Measurements from ENCODE around the gene FRMD6.
"Not testable (repeated sequence)": the region's sequence is repeated elsewhere in the genome, so short reads cannot be mapped to it uniquely, and the experiment has no call there.

The FRMD6 gene

DNA sequence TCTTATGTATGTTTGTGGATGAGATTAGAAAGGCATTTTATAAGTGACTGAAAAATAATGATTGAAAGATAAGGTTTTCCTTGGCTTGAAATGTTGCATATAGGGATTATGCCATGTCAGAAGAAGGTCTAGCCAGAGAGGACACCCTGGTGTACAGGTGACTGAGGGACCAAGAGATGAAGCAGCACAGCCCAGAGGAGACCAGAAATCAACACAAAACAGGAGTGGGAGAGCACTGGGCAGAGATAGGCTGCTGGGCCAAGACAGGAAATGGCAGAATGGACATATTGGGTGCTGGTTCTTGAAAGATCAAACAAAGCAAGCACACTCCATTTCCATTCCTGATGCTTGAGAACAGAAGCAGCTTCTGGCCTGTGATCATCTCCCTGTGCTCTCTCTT, 24.4 kb upstream of the FRMD6 start:
- H3K9ac ChIP-seq (ENCODE audit: low read length): no peak overlapping the region
- H3K79me2 ChIP-seq (ENCODE audit: insufficient read depth, low read length): no peaks in the 10 kb centered on the region
- no peaks in the 10 kb centered on the region for H4K20me1 ChIP-seq (ENCODE audit: low read depth, low read length)
- H3K36me3 ChIP-seq (ENCODE audit: low read length): no peaks in the 10 kb centered on the region
- no peak overlapping the region for H3K27ac ChIP-seq (ENCODE audit: low read depth, low read length)
- TF ChIP-seq, protein P1, sequence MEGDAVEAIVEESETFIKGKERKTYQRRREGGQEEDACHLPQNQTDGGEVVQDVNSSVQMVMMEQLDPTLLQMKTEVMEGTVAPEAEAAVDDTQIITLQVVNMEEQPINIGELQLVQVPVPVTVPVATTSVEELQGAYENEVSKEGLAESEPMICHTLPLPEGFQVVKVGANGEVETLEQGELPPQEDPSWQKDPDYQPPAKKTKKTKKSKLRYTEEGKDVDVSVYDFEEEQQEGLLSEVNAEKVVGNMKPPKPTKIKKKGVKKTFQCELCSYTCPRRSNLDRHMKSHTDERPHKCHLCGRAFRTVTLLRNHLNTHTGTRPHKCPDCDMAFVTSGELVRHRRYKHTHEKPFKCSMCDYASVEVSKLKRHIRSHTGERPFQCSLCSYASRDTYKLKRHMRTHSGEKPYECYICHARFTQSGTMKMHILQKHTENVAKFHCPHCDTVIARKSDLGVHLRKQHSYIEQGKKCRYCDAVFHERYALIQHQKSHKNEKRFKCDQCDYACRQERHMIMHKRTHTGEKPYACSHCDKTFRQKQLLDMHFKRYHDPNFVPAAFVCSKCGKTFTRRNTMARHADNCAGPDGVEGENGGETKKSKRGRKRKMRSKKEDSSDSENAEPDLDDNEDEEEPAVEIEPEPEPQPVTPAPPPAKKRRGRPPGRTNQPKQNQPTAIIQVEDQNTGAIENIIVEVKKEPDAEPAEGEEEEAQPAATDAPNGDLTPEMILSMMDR (IDR thresholded peaks at IDR 0.05; ENCODE audit: insufficient read depth, low read length, poor library complexity, severe bottlenecking): no peak
- no peak for TF ChIP-seq EZH2phosphoT487 (conservative IDR thresholded peaks at IDR 0.05; ENCODE audit: low read length)
- H3K9me3 ChIP-seq (ENCODE audit: insufficient read depth, low read length): no peaks in the 10 kb centered on the region
- H3K4me2 ChIP-seq (ENCODE audit: low read depth, low read length, poor library complexity, severe bottlenecking): no peak overlapping the region
- H3K4me3 ChIP-seq (ENCODE audit: insufficient read depth, low read length, poor library complexity, severe bottlenecking): no peak overlapping the region
- no peaks in the 10 kb centered on the region for H3K27me3 ChIP-seq (ENCODE audit: low read length)
- no peaks in the 10 kb centered on the region for H3F3A ChIP-seq (ENCODE audit: insufficient read depth)
- no peaks in the 10 kb centered on the region for H3K9me2 ChIP-seq (replicated peaks; ENCODE audit: insufficient read depth, low read length)
- no peak overlapping the region for H2AFZ ChIP-seq (ENCODE audit: low read depth, low read length, severe bottlenecking)

DNA sequence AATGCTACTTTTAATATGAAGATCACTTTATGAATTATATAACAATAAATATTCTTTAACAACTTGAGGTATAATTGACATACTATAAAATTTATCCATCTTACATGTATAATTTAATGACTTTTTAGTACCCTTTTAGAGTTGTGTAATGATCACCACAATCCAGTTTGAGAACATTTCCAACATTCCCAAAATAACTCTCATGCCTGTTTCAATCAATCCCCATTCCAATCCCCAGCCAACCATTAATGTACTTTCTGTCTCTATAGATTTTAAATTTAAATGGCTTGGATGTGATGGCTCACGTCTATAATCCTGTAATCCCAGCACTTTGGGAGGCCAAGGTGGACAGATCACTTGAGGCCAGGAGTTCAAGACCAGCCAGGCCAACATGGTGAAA, 23.5 kb upstream of the FRMD6 start:
- TF ChIP-seq EZH2phosphoT487 (conservative IDR thresholded peaks at IDR 0.05; ENCODE audit: low read length): no peak
- TF ChIP-seq, protein P1 (IDR thresholded peaks at IDR 0.05; ENCODE audit: insufficient read depth, low read length, poor library complexity, severe bottlenecking): no peak
- Histone ChIP-seq H3K36me3 (ENCODE audit: low read length) (no peaks in the 10 kb centered on the region), H3K27me3 (ENCODE audit: low read length) (no peaks in the 10 kb centered on the region), H3K4me2 (ENCODE audit: low read depth, low read length, poor library complexity, severe bottlenecking) (no peak overlapping the region), H3K79me2 (ENCODE audit: insufficient read depth, low read length) (no peaks in the 10 kb centered on the region), H3F3A (ENCODE audit: insufficient read depth) (no peaks in the 10 kb centered on the region), H3K9me3 (ENCODE audit: insufficient read depth, low read length) (no peaks in the 10 kb centered on the region), H3K9me2 (replicated peaks; ENCODE audit: insufficient read depth, low read length) (no peaks in the 10 kb centered on the region), H2AFZ (ENCODE audit: low read depth, low read length, severe bottlenecking) (no peak overlapping the region), H3K9ac (ENCODE audit: low read length) (no peak overlapping the region), H4K20me1 (ENCODE audit: low read depth, low read length) (no peaks in the 10 kb centered on the region), H3K27ac (ENCODE audit: low read depth, low read length) (no peak overlapping the region), H3K4me3 (ENCODE audit: insufficient read depth, low read length, poor library complexity, severe bottlenecking) (no peak overlapping the region)

DNA sequence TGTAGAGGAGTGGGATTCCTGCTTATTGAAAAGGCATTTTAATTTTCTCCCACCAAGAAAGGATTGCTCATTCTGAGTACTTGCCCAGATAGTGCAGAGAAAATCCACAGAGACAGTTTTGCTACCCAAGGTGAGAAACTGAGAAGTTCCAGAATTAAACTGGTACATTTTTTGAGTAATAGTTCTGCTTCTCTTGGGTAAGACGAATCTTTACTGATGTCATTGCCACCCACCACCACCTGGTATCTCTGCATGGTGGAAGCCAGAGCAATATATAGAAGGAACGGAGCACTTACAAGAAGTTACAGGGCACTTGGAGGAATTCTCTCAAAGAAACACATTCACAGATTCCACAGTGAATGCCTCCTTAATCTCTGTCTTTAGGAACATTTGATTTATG, 20.7 kb upstream of the FRMD6 start:
- H3K27me3 ChIP-seq (ENCODE audit: low read length): no peaks in the 10 kb centered on the region

DNA sequence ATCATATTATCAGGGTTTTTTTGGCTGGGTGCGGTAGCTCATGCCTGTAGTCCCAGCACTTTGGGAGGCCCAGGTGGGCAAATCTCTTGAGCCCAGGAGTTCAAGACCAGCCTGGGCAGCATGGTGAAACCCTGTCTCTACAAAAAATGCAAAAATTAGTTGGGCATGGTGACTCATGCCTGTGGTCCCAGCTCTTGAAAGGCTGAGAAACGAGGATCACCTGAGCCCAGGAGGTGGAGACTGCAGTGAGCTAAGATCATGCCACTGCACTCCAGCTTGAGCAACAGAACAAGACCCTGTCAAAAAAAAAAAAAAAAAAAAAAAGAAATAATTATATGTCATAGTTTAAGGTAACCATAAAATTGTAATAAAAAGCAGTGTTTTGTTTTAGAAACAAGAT, 18.4 kb upstream of the FRMD6 start:
- not testable (repeated sequence) for H3K9ac ChIP-seq (ENCODE audit: low read length); H3K4me3 ChIP-seq (ENCODE audit: insufficient read depth, low read length, poor library complexity, severe bottlenecking); H3K79me2 ChIP-seq (ENCODE audit: insufficient read depth, low read length); H3K27me3 ChIP-seq (ENCODE audit: low read length); H3K27ac ChIP-seq (ENCODE audit: low read depth, low read length); H3F3A ChIP-seq (ENCODE audit: insufficient read depth); H2AFZ ChIP-seq (ENCODE audit: low read depth, low read length, severe bottlenecking); H3K36me3 ChIP-seq (ENCODE audit: low read length); H3K9me3 ChIP-seq (ENCODE audit: insufficient read depth, low read length); H3K4me2 ChIP-seq (ENCODE audit: low read depth, low read length, poor library complexity, severe bottlenecking); H4K20me1 ChIP-seq (ENCODE audit: low read depth, low read length); H3K9me2 ChIP-seq (replicated peaks; ENCODE audit: insufficient read depth, low read length)

More for the DNA sequence above, 20.7 kb upstream of the FRMD6 start:
- no peaks in the 10 kb centered on the region for H3F3A ChIP-seq (ENCODE audit: insufficient read depth)
- H3K36me3 ChIP-seq (ENCODE audit: low read length): no peaks in the 10 kb centered on the region
- no peaks in the 10 kb centered on the region for H4K20me1 ChIP-seq (ENCODE audit: low read depth, low read length)
- no peaks in the 10 kb centered on the region for H3K79me2 ChIP-seq (ENCODE audit: insufficient read depth, low read length)
- no peak overlapping the region for H3K27ac ChIP-seq (ENCODE audit: low read depth, low read length)
- no peak for TF ChIP-seq EZH2phosphoT487 (conservative IDR thresholded peaks at IDR 0.05; ENCODE audit: low read length)
- TF ChIP-seq, protein P1 (IDR thresholded peaks at IDR 0.05; ENCODE audit: insufficient read depth, low read length, poor library complexity, severe bottlenecking): no peak
- no peaks in the 10 kb centered on the region for H3K9me3 ChIP-seq (ENCODE audit: insufficient read depth, low read length)
- no peaks in the 10 kb centered on the region for H3K9me2 ChIP-seq (replicated peaks; ENCODE audit: insufficient read depth, low read length)
- no peak overlapping the region for H3K4me2 ChIP-seq (ENCODE audit: low read depth, low read length, poor library complexity, severe bottlenecking)
- H3K9ac ChIP-seq (ENCODE audit: low read length): no peak overlapping the region
- H3K4me3 ChIP-seq (ENCODE audit: insufficient read depth, low read length, poor library complexity, severe bottlenecking): no peak overlapping the region
- H2AFZ ChIP-seq (ENCODE audit: low read depth, low read length, severe bottlenecking): no peak overlapping the region
